ENCODE measurements around the gene ATG2B.

ATG2B gene

DNA sequence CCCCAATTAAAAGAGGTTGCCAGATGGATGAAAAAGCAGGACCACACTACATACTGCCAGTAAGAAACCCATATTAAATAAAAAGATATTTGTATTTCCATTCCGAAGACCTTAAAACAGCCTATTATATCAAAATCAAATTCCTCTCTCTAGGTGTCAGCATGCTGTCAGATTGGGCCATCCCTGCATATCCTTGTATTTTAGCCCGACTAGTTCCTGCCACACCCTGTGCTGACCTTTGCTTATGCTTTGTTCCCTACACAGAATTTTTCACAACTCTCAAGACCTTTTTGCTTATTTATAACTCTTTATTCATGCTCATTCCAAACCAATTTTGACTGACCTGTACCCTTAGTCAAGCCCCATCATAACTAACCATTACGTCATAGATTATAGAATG is 13.0 kb upstream of the ATG2B start:
- FAIRE-seq (no peak), DNase-seq (ENCODE audit: insufficient read length, low spot score) (no peak)
- TF ChIP-seq, protein P1, sequence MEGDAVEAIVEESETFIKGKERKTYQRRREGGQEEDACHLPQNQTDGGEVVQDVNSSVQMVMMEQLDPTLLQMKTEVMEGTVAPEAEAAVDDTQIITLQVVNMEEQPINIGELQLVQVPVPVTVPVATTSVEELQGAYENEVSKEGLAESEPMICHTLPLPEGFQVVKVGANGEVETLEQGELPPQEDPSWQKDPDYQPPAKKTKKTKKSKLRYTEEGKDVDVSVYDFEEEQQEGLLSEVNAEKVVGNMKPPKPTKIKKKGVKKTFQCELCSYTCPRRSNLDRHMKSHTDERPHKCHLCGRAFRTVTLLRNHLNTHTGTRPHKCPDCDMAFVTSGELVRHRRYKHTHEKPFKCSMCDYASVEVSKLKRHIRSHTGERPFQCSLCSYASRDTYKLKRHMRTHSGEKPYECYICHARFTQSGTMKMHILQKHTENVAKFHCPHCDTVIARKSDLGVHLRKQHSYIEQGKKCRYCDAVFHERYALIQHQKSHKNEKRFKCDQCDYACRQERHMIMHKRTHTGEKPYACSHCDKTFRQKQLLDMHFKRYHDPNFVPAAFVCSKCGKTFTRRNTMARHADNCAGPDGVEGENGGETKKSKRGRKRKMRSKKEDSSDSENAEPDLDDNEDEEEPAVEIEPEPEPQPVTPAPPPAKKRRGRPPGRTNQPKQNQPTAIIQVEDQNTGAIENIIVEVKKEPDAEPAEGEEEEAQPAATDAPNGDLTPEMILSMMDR (IDR thresholded peaks at IDR 0.05; ENCODE audit: insufficient read depth, missing control alignments): no peak

DNA sequence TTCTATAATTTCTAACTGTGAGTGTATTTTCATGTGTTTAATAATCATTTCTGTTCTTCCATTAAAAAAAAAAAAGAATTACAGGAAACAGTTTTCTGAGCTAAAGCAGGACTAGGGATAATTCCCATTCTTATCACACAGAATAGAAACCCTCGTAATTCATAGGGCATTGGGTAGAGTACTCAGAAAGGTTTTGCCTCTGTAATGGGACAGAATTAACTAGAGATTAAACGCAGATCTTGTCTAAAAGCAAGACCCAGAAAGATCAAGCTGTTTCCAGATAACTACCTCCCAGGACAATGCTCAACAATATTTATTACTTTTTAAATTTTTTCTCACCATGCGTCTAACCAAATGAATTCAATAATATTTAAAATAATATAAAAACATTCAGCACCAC is 10.4 kb upstream of the ATG2B start:
- DNase-seq (ENCODE audit: insufficient read length, low spot score) (no peak), FAIRE-seq (no peak)
- TF ChIP-seq, protein P1 (IDR thresholded peaks at IDR 0.05; ENCODE audit: insufficient read depth, missing control alignments): no peak

DNA sequence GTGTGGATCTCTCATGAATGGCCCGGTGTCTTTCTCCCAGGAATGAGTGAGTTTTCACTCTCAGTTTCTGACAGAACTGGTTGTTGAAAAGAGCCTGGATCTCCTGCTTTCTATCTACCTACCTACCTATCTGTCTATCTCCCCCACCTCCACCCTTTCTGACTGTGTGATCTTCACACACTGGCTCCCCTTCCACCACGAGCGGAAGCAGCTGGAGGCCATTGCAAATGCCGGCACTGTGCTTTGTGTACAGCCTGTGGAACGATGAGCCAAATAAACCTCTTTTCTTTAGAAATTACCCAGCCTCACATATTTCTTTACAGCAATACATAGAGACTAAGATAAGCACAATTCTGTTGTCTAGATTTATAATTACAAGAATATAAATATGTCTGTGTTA is 7.4 kb upstream of the ATG2B start:
- no peak for FAIRE-seq
- TF ChIP-seq, protein P1 (IDR thresholded peaks at IDR 0.05; ENCODE audit: insufficient read depth, missing control alignments): no peak
- DNase-seq (ENCODE audit: insufficient read length, low spot score): no peak

DNA sequence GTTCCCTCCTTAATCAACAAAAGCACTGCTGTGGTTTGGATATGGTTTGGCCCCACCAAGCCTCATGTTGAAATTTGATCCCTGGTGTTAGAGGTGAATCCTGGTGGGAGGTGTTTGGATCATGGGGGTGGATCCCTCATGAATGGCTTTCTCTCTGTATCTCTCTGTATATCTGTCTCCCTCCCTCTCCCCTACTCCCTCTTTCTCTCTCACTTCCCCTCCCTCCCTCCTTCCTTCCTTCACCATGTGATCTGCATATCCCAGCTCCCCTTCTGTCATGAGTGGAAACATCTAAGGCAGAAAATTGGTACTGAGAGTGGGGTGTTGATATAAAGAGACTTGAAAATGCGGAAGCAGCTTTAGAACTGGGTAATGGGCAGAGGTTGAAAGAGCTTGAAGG is 5.4 kb upstream of the ATG2B start:
- TF ChIP-seq, protein P1 (IDR thresholded peaks at IDR 0.05; ENCODE audit: insufficient read depth, missing control alignments): no peak
- no peak for FAIRE-seq
- no peak for DNase-seq (ENCODE audit: insufficient read length, low spot score)

DNA sequence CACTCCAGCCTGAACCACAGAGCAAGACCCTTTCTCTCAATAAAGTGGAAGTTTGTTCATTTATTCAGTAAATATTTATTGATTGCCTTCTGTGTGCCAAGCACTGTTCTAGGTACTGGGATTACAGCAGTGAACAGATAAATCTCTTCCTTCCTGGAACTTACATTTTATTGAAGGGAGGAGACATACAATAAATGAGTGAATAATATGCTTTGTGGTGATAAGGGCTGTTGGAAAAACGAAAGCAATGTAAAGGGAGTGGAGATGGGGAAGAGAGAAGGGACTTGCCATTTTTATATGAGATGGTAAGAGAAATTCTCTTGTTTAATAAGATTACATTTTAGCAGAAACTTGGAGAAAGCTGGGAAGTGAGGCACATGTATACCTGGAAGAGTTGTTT is 1.8 kb upstream of the ATG2B start:
- DNase-seq (ENCODE audit: insufficient read length, low spot score) (no peak), FAIRE-seq (no peak)
- TF ChIP-seq, protein P1 (IDR thresholded peaks at IDR 0.05; ENCODE audit: insufficient read depth, missing control alignments): no peak

DNA sequence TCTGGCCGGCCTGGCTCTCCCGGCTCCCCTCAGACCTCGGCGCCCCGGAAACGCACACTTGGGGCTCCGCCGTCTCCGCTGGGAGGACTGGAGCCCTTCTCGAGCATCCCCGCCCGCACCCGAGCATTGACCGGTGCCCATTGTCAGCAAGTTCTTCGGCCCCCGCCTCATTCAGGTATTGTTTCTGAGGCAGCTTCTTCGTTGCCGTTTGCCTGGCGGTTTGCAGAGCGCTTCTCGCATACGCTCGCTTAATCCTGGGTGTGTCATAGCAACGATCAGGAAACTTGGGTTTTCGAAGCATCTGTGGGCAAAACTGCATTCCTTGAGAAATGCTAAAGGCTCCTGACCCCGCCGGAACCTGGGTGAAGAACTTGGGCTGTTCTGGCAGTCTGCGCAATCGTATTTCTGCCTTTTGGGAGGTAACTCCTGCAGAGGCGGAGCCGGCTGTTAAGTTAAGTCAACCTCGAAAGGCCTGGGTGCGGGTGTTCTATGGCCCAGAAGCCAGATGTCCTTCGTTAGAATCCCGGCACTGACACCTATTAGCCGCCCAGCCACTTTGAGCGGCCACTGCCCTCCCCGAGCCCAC is 703 bp upstream of the ATG2B start:
- TF ChIP-seq, protein P1 (IDR thresholded peaks at IDR 0.05; ENCODE audit: insufficient read depth, missing control alignments): no peak
- DNase-seq (ENCODE audit: insufficient read length, low spot score) (no peak), FAIRE-seq (no peak)

DNA sequence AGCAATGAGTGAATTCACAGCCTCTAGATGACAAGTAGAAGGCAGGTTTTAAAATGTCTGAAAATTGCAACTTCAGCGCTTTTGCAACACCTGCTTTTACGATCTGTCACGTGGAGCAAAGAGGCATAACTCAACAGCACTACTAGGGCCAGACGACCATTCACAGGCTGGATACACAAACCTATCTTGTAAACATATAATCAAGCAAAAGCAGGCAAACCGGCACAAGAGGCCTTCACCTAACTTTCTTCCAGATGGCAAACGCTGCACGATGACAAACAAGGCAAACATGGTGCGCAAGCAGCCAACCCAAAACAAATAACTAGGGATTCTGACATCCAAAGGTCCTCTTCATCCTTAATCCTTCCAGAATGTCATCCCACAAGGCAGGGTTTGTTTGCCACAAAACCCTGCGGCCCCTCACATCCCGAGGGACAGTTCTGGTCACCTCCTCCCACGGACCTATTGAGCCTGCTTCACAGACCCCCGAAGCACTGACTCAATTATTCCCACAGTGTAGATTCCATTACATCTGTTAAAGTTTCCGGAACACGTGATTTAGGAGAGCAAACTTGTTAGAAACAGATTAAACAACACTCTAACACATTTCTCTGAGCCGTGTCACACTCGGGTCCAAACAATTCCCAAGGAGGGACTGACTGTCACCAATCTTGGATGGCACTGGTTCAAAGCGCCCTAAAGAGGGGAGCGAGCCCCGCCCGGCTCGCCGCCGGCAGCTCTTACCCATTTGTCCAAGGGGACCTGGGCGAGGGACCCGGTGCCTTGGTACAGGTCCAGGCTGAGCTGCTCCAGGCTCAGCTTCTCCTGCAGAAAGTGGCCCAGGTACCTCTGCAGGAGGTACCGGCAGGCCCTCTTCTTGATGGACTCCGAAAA is 823 bp downstream of the ATG2B start:
- no peak for FAIRE-seq
- no peak for DNase-seq (ENCODE audit: insufficient read length, low spot score)
- TF ChIP-seq, protein P1 (IDR thresholded peaks at IDR 0.05; ENCODE audit: insufficient read depth, missing control alignments): no peak

Measured in D721Med (cell line).